ENCODE data around the gene SCFD2. TPM values are rescaled to one million over a fixed set of nuclear protein-coding genes. Genes with fewer than 3 reads are reported as not detected.
A peak's percentile ranks its signal among the peaks of the same experiment; 100 is the strongest.

SCFD2 gene
- total and polyA plus RNA-seq, 7 experiments from 2014 or later, result 13.4 to 32.8 (median 20.8) TPM

GRCh38 chr4:53376900-53377299 lies 11.0 kb upstream of the SCFD2 start:
- ATAC-seq (no peak), DNase-seq (peak in 1 of 9 donors; percentile 4)
- intact Hi-C loops (cut with micrococcal nuclease), result loop anchor here (1.0 to 10.0 kb wide), 7 partner anchors 11 to 1565 kb away; partner anchors contain the start of genes SCFD2 (in 2 of the 2), DCUN1D4 (in 1 of the 2), RASL11B (in 1 of the 2) and SGCB (in 1 of the 2)
- no peaks in the 10 kb centered on the region for H3K27me3 ChIP-seq (ENCODE audit: control insufficient read depth in 2 of 2, insufficient read depth in 2 of 2, low read length in 2 of 2)
- no peaks in the 10 kb centered on the region for H3K9me3 ChIP-seq (ENCODE audit: control insufficient read depth in 2 of 3, low read length in 3 of 3)
- H3K36me3 Mint-ChIP-seq, result peaks cover 0 to 11% (median 7%) of the 10 kb centered on the region in 5 donors
- ChIA-PET CTCF (no interaction called here), POLR2A (interaction anchor here (2.2 to 4.4 kb wide), 2 partner anchors 10 to 665 kb away, joined by 7 to 35 read pairs; partner anchors contain the start of gene SCFD2)
- H3K27ac ChIP-seq (ENCODE audit: low read depth, low read length), result peak overlapping the region; percentile 89
- H3K4me3 ChIP-seq (ENCODE audit: low read length), result peak overlapping the region; percentile 85
- H3K4me3 Mint-ChIP-seq, result peak overlapping the region; percentile 94 to 100 (median 99)
- H3K4me1 ChIP-seq (ENCODE audit: control insufficient read depth in 2 of 2, insufficient read depth in 2 of 2, low read length in 2 of 2), result peaks cover 17 to 21% of the 10 kb centered on the region in 2 donors
- peak overlapping the region; percentile 97 to 100 (median 99) for H3K27ac Mint-ChIP-seq
- H3K36me3 ChIP-seq (ENCODE audit: control insufficient read depth in 2 of 3, insufficient read depth in 3 of 3, low read length in 3 of 3), result peaks cover 0 to 7% (median 0%) of the 10 kb centered on the region in 3 experiments
- H3K4me1 Mint-ChIP-seq, result peaks cover 20 to 48% (median 33%) of the 10 kb centered on the region in 7 donors
- peaks cover 0 to 9% (median 0%) of the 10 kb centered on the region in 11 donors for H3K9me3 Mint-ChIP-seq
- H3K27me3 Mint-ChIP-seq, result peaks cover 4 to 15% (median 4%) of the 10 kb centered on the region in 5 donors

GRCh38 chr4:53374777-53375258 lies 9.0 kb upstream of the SCFD2 start:
- H3K27me3 Mint-ChIP-seq, result peaks cover 4 to 21% (median 11%) of the 10 kb centered on the region in 5 donors
- intact Hi-C loops (cut with micrococcal nuclease), result loop anchor here (5.0 to 10.0 kb wide), 5 partner anchors 510 to 1567 kb away; partner anchors contain the start of genes DCUN1D4 (in 1 of the 2), RASL11B (in 1 of the 2) and SGCB (in 1 of the 2)
- peaks cover 0 to 7% (median 3%) of the 10 kb centered on the region in 5 donors for H3K36me3 Mint-ChIP-seq
- no peak overlapping the region for H3K4me3 ChIP-seq (ENCODE audit: low read length)
- peaks cover 0 to 4% (median 0%) of the 10 kb centered on the region in 3 experiments for H3K36me3 ChIP-seq (ENCODE audit: control insufficient read depth in 2 of 3, insufficient read depth in 3 of 3, low read length in 3 of 3)
- H3K4me3 Mint-ChIP-seq, result no peak overlapping the region
- H3K9me3 ChIP-seq (ENCODE audit: control insufficient read depth in 2 of 3, low read length in 3 of 3), result no peaks in the 10 kb centered on the region
- H3K4me1 ChIP-seq (ENCODE audit: control insufficient read depth in 2 of 2, insufficient read depth in 2 of 2, low read length in 2 of 2), result peaks cover 15 to 18% of the 10 kb centered on the region in 2 donors
- no peak overlapping the region for H3K27ac ChIP-seq (ENCODE audit: low read depth, low read length)
- ATAC-seq (no peak), DNase-seq (no peak)
- no peaks in the 10 kb centered on the region for H3K27me3 ChIP-seq (ENCODE audit: control insufficient read depth in 2 of 2, insufficient read depth in 2 of 2, low read length in 2 of 2)
- H3K4me1 Mint-ChIP-seq, result peaks cover 15 to 32% (median 22%) of the 10 kb centered on the region in 7 donors
- ChIA-PET CTCF (no interaction called here), POLR2A (interaction anchor here (1.5 kb wide), 1 partner anchor 9 kb away, joined by 7 read pairs; the partner anchor contains the start of gene SCFD2)
- no peak overlapping the region for H3K27ac Mint-ChIP-seq
- peaks cover 0 to 9% (median 0%) of the 10 kb centered on the region in 11 donors for H3K9me3 Mint-ChIP-seq

- Histone ChIP-seq H3K27ac (ENCODE audit: low read depth, low read length) (no peak overlapping the region), H3K9me3 (ENCODE audit: control insufficient read depth in 2 of 3, low read length in 3 of 3) (no peaks in the 10 kb centered on the region), H3K36me3 (ENCODE audit: control insufficient read depth in 2 of 3, insufficient read depth in 3 of 3, low read length in 3 of 3) (no peaks in the 10 kb centered on the region), H3K27me3 (ENCODE audit: control insufficient read depth in 2 of 2, insufficient read depth in 2 of 2, low read length in 2 of 2) (no peaks in the 10 kb centered on the region), H3K4me1 (ENCODE audit: control insufficient read depth in 2 of 2, insufficient read depth in 2 of 2, low read length in 2 of 2) (peaks cover 0 to 2% of the 10 kb centered on the region in 2 donors), H3K4me3 (ENCODE audit: low read length) (no peak overlapping the region)
- no peak overlapping the region for H3K27ac Mint-ChIP-seq
- intact Hi-C loops (cut with micrococcal nuclease), result loop anchor here in 1 of 2 donors (10.0 kb wide), 1 partner anchor 507 kb away; the partner anchor contains the start of gene RASL11B
- peaks cover 4 to 33% (median 11%) of the 10 kb centered on the region in 5 donors for H3K27me3 Mint-ChIP-seq
- no peak for ATAC-seq
- ChIA-PET CTCF (no interaction called here), POLR2A (no interaction called here)
- peaks cover 2 to 11% (median 9%) of the 10 kb centered on the region in 7 donors for H3K4me1 Mint-ChIP-seq
- peaks cover 0 to 7% (median 0%) of the 10 kb centered on the region in 5 donors for H3K36me3 Mint-ChIP-seq
- peaks cover 0 to 2% (median 0%) of the 10 kb centered on the region in 11 donors for H3K9me3 Mint-ChIP-seq
- H3K4me3 Mint-ChIP-seq, result no peak overlapping the region
- DNase-seq, result no peak
Observed at GRCh38 chr4:53371843-53372521, 6.1 kb upstream of the SCFD2 start.

- Histone ChIP-seq H3K36me3 (ENCODE audit: control insufficient read depth in 2 of 3, insufficient read depth in 3 of 3, low read length in 3 of 3) (no peaks in the 10 kb centered on the region), H3K27ac (ENCODE audit: low read depth, low read length) (no peak overlapping the region), H3K4me1 (ENCODE audit: control insufficient read depth in 2 of 2, insufficient read depth in 2 of 2, low read length in 2 of 2) (peaks cover 7 to 8% of the 10 kb centered on the region in 2 donors), H3K9me3 (ENCODE audit: control insufficient read depth in 2 of 3, low read length in 3 of 3) (no peaks in the 10 kb centered on the region), H3K4me3 (ENCODE audit: low read length) (no peak overlapping the region), H3K27me3 (ENCODE audit: control insufficient read depth in 2 of 2, insufficient read depth in 2 of 2, low read length in 2 of 2) (no peaks in the 10 kb centered on the region)
- intact Hi-C loops (cut with micrococcal nuclease), result loop anchor here in 1 of 2 donors (10.0 kb wide), 1 partner anchor 506 kb away; the partner anchor contains the start of gene RASL11B
- DNase-seq (no peak), ATAC-seq (no peak)
- peaks cover 0 to 4% (median 0%) of the 10 kb centered on the region in 11 donors for H3K9me3 Mint-ChIP-seq
- ChIA-PET POLR2A (no interaction called here), CTCF (no interaction called here)
- H3K27ac Mint-ChIP-seq, result no peak overlapping the region
- H3K36me3 Mint-ChIP-seq, result peaks cover 0 to 7% (median 0%) of the 10 kb centered on the region in 5 donors
- H3K27me3 Mint-ChIP-seq, result peaks cover 4 to 33% (median 11%) of the 10 kb centered on the region in 5 donors
- peaks cover 10 to 15% (median 13%) of the 10 kb centered on the region in 7 donors for H3K4me1 Mint-ChIP-seq
- peak overlapping the region in 1 of 10 donors; percentile 57 for H3K4me3 Mint-ChIP-seq
Observed at GRCh38 chr4:53371049-53371448, 5.2 kb upstream of the SCFD2 start.

GRCh38 chr4:53367721-53368120 lies 1.9 kb upstream of the SCFD2 start:
- H3K9me3 Mint-ChIP-seq, result peaks cover 0 to 6% (median 0%) of the 10 kb centered on the region in 11 donors
- H3K27ac Mint-ChIP-seq, result peak overlapping the region in 2 of 9 donors; percentile 26 to 54
- Histone ChIP-seq H3K36me3 (ENCODE audit: control insufficient read depth in 2 of 3, insufficient read depth in 3 of 3, low read length in 3 of 3) (no peaks in the 10 kb centered on the region), H3K4me1 (ENCODE audit: control insufficient read depth in 2 of 2, insufficient read depth in 2 of 2, low read length in 2 of 2) (peaks cover 7 to 8% of the 10 kb centered on the region in 2 donors), H3K27me3 (ENCODE audit: control insufficient read depth in 2 of 2, insufficient read depth in 2 of 2, low read length in 2 of 2) (no peaks in the 10 kb centered on the region), H3K4me3 (ENCODE audit: low read length) (no peak overlapping the region), H3K9me3 (ENCODE audit: control insufficient read depth in 2 of 3, low read length in 3 of 3) (no peaks in the 10 kb centered on the region), H3K27ac (ENCODE audit: low read depth, low read length) (no peak overlapping the region)
- intact Hi-C loops (cut with micrococcal nuclease), result loop anchor here (2.0 to 10.0 kb wide), 5 partner anchors 505 to 1577 kb away; partner anchors contain the start of gene RASL11B (in 1 of the 2)
- peaks cover 0 to 27% (median 11%) of the 10 kb centered on the region in 5 donors for H3K27me3 Mint-ChIP-seq
- ATAC-seq (no peak), DNase-seq (no peak)
- CTCF ChIA-PET, result no interaction called here
- H3K36me3 Mint-ChIP-seq, result peaks cover 0 to 7% (median 0%) of the 10 kb centered on the region in 5 donors
- H3K4me3 Mint-ChIP-seq, result peak overlapping the region in 1 of 10 donors; percentile 33
- peaks cover 20 to 44% (median 33%) of the 10 kb centered on the region in 7 donors for H3K4me1 Mint-ChIP-seq
- POLR2A ChIA-PET, result interaction anchor here (3.7 kb wide), 1 partner anchor 10 kb away, joined by 35 read pairs; the partner anchor contains the start of gene FIP1L1

- Histone ChIP-seq H3K9me3 (ENCODE audit: control insufficient read depth in 2 of 3, low read length in 3 of 3) (no peaks in the 10 kb centered on the region), H3K4me3 (ENCODE audit: low read length) (peak overlapping the region; percentile 72), H3K4me1 (ENCODE audit: control insufficient read depth in 2 of 2, insufficient read depth in 2 of 2, low read length in 2 of 2) (peaks cover 7 to 17% of the 10 kb centered on the region in 2 donors), H3K27me3 (ENCODE audit: control insufficient read depth in 2 of 2, insufficient read depth in 2 of 2, low read length in 2 of 2) (no peaks in the 10 kb centered on the region), H3K36me3 (ENCODE audit: control insufficient read depth in 2 of 3, insufficient read depth in 3 of 3, low read length in 3 of 3) (no peaks in the 10 kb centered on the region), H3K27ac (ENCODE audit: low read depth, low read length) (peak overlapping the region; percentile 85)
- H3K9me3 Mint-ChIP-seq, result peaks cover 0 to 6% (median 0%) of the 10 kb centered on the region in 11 donors
- DNase-seq (no peak), ATAC-seq (no peak)
- peak overlapping the region; percentile 92 to 99 (median 96) for H3K4me3 Mint-ChIP-seq
- intact Hi-C loops (cut with micrococcal nuclease), result loop anchor here (1.0 to 10.0 kb wide), 9 partner anchors 11 to 1578 kb away; partner anchors contain the start of genes CHIC2 (in 2 of the 2), FIP1L1 (in 2 of the 2) and RASL11B (in 1 of the 2)
- peaks cover 0 to 22% (median 6%) of the 10 kb centered on the region in 5 donors for H3K27me3 Mint-ChIP-seq
- peak overlapping the region; percentile 95 to 99 (median 96) for H3K27ac Mint-ChIP-seq
- CTCF ChIA-PET, result interaction anchor here (1.2 kb wide), 1 partner anchor 34 kb away, joined by 4 read pairs; no protein-coding TSS in a partner anchor
- H3K36me3 Mint-ChIP-seq, result peaks cover 0 to 4% (median 0%) of the 10 kb centered on the region in 5 donors
- H3K4me1 Mint-ChIP-seq, result peaks cover 28 to 58% (median 44%) of the 10 kb centered on the region in 7 donors
- POLR2A ChIA-PET, result interaction anchor here (0.6 to 3.7 kb wide), 4 partner anchors 8 to 80 kb away, joined by 3 to 35 read pairs (median 7); partner anchors contain the start of gene FIP1L1
Observed at GRCh38 chr4:53366301-53366716, 448 bp upstream of the SCFD2 start.

All from naive thymus-derived CD4-positive, alpha-beta T cell (primary cell).